ENCODE results near the gene ERCC8.

Gene ERCC8

GRCh38 chr5:60836131-60836530 lies 108.7 kb downstream of the ERCC8 start:
- no peak for DNase-seq

DNA sequence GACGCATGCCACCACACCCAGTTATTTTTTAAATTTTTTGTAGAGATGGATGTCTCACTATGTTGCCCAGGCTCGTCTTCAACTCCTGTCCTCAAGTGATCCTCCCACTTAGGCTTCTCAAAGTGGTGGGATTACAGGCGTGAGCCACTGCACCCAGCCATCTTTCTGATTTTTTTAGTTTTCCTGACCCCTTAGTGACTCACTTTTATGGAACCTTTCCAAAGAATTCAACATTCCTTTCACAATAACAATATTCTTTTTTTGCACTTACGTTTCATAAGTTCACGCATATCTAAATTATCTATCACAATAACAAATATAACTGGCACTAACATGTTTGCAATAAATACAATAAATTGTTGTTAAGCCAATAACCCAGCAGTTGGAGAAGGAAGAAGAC lies 109.3 kb downstream of the ERCC8 start:
- DNase-seq, result no peak

DNA sequence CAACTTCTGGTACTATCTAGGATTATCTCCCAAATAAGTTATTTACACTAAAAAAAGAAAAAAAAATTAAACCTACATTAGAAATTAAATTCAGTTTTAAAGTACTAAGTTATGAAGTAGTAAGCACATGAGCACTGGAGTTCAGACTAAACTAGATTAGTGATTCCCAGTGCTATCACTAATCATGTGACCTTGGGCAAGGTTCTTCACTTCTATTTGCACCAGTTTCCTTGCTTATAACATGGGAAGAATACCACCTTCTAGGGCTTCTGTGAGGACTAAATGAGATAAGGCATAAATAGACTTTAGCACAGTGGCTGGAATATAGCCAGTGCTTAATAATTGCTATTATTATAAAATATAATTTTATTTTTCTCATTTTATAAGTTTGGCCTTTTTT lies 111.3 kb downstream of the ERCC8 start:
- DNase-seq, result no peak

DNA sequence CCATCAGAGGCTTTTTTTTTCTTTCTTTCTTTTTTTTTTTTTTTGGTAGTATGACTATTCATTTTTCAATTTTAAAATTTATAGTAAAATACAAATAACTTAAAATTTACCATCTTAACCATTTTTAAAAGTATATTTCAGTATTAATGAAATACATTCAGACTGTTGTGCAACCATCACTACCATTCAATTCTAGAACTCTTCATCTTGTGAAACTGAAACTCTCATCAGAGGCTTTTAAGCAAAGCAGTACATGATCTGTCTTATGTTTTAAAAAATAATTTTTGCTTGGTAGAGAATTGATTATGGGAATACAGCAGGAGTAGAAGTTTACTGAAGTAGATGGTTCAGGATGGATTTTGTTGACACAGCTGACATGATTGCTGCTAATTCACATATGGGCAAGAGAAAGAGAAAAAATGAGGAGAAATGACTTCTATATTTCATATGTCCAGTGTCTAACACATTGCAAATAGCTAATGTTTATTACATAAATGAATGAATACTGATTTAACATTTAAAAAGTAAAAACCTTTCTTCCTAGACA lies 114.2 kb downstream of the ERCC8 start:
- no peak for DNase-seq

DNA sequence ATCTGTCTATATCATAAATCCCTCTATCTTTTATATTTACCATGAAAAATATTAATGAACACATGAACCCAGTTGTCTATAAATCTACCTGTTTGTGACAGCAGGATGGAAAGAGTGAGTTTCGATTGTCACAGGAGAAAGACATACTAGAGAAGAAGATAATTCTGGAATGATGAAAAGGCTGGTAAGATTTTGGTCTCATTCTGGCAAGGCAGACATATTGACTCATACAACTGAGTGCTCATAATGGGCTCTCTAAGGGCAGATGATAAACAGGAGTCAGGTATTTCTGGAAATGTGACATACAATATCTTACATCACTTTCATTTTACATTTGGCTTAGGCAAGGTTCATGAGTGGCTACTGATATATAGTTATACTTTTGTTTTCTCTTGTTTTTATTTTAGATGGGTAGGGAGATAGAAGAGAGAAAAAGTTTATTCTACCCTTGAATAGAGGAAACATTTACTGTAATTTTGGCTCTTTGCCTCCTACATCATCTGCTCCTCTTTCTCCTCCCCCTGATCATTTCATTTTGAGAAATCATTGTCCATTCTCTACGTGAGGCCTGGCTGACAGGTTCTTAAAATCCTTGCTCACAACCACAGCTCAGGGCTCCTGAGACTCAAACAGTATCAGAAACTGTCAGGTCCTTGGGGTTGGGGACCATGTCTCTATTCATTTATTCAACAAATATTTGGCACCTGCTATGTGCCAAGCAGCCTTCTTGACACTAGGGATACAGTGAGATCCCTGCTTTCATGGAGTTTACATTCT lies 115.2 kb downstream of the ERCC8 start:
- DNase-seq, result no peak

DNA sequence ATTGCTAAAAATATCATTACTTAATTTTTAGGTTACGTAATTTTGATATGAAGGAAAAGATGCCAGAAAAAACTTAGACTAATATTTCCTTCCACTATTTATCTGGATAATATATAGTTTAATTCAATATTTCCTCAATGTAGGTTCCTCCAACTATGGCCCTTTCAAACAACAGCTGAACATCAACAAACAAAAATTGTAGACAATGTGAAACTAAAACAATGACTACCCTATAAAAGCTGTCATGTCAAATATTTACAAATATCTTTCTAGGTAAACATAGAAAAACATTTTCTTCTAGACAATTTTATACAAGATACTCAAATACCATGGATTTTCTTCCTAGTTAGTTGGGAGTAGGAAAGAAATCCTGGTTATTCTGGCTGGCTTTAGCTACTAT lies 117.7 kb downstream of the ERCC8 start:
- DNase-seq, result no peak

GRCh38 chr5:60826653-60827052 lies 118.2 kb downstream of the ERCC8 start:
- DNase-seq, result no peak

Data from right kidney (tissue), 1 donor.